Activated CD8-positive, alpha-beta memory T cell treated with anti-CD3 and anti-CD28 coated beads for 48 hours (primary cell): Measurements from ENCODE around the gene RGS7.
"Not testable (repeated sequence)": the region's sequence is repeated elsewhere in the genome, so short reads cannot be mapped to it uniquely, and the experiment has no call there.

Source experiments
- DNase-seq, 3 experiments: peaks; one replicate each; pipeline ENCODE4 v3.0.0-alpha.2; 2020; ENCODE audit warnings: low read depth in 2 of 3, low spot score in 2 of 3

Gene RGS7

GRCh38 chr1:240936911-240937668 is 419.9 kb downstream of the RGS7 start:
- no peak for DNase-seq

GRCh38 chr1:240935920-240936319 is 421.1 kb downstream of the RGS7 start:
- no peak for DNase-seq

GRCh38 chr1:240931031-240931430 is 426.0 kb downstream of the RGS7 start:
- no peak for DNase-seq

- no peak for DNase-seq
These were observed 428.7 kb downstream of the RGS7 start for GRCh38 chr1:240928265-240928664.

- DNase-seq, result no peak
These were observed 429.2 kb downstream of the RGS7 start for GRCh38 chr1:240927821-240928220.

GRCh38 chr1:240925273-240925672 is 431.7 kb downstream of the RGS7 start:
- DNase-seq, result no peak

GRCh38 chr1:240917976-240918375 is 439.0 kb downstream of the RGS7 start:
- DNase-seq, result no peak

- DNase-seq, result no peak
These were observed 442.5 kb downstream of the RGS7 start for GRCh38 chr1:240914506-240914905.

- no peak for DNase-seq
These were observed 444.2 kb downstream of the RGS7 start for GRCh38 chr1:240912821-240913220.

GRCh38 chr1:240909701-240910457 is 447.1 kb downstream of the RGS7 start:
- no peak for DNase-seq

- DNase-seq, result no peak
These were observed 450.5 kb downstream of the RGS7 start for GRCh38 chr1:240906477-240906876.

- no peak for DNase-seq
These were observed 451.7 kb downstream of the RGS7 start for GRCh38 chr1:240905225-240905765.

GRCh38 chr1:240895424-240895823 is 461.6 kb downstream of the RGS7 start:
- not testable (repeated sequence) for DNase-seq

- DNase-seq, result no peak
These were observed 468.3 kb downstream of the RGS7 start for GRCh38 chr1:240888787-240889048.

- DNase-seq, result peak in 1 of 3 experiments; percentile 1
These were observed 468.8 kb downstream of the RGS7 start for GRCh38 chr1:240888039-240888786.

GRCh38 chr1:240883490-240883889 is 473.5 kb downstream of the RGS7 start:
- no peak for DNase-seq

- not testable (repeated sequence) for DNase-seq
These were observed 474.2 kb downstream of the RGS7 start for GRCh38 chr1:240882656-240883308.

- no peak for DNase-seq
These were observed 478.4 kb downstream of the RGS7 start for GRCh38 chr1:240878631-240879030.

GRCh38 chr1:240877605-240878004 is 479.4 kb downstream of the RGS7 start:
- no peak for DNase-seq

- DNase-seq, result no peak
These were observed 480.9 kb downstream of the RGS7 start for GRCh38 chr1:240876071-240876470.

GRCh38 chr1:240869071-240869470 is 487.9 kb downstream of the RGS7 start:
- DNase-seq, result no peak
